NCI-H82 treated with DMSO at 0.1 percent for 48 hours (cell line): ENCODE measurements around the gene KSR2.
"Not testable (repeated sequence)": the region's sequence is repeated elsewhere in the genome, so short reads cannot be mapped to it uniquely, and the experiment has no call there.

ENCODE experiments used
- DNase-seq: peaks from one replicate; lab custom pipeline; 2025; ENCODE audit not compliant: unreplicated experiment; lab: John Stamatoyannopoulos, UW

KSR2 gene

GRCh38 chr12:117968826-117969659 is at the start of gene KSR2:
Gene KSR2, minus strand, starts transcription at chr12:117968990. Its CDS starts 735 bp downstream, at chr12:117968255.
- DNase-seq, result no peak

- no peak for DNase-seq
Observed at GRCh38 chr12:118017926-118018325, 49.1 kb upstream of the KSR2 start.

- DNase-seq, result peak; percentile 89
Observed at GRCh38 chr12:118016424-118017264, 47.9 kb upstream of the KSR2 start, which contains the start of gene RFC5. Gene RFC5, plus strand, starts transcription at chr12:118016703. Its CDS starts 125 bp downstream, at chr12:118016828.

- no peak for DNase-seq
Observed at GRCh38 chr12:118015944-118016343, 47.2 kb upstream of the KSR2 start.

- no peak for DNase-seq
Observed at GRCh38 chr12:118015306-118015705, 46.5 kb upstream of the KSR2 start.

GRCh38 chr12:118013283-118013682 is 44.5 kb upstream of the KSR2 start:
- no peak for DNase-seq

- no peak for DNase-seq
Observed at GRCh38 chr12:118011961-118012360, 43.2 kb upstream of the KSR2 start.

GRCh38 chr12:118011377-118011776 is 42.6 kb upstream of the KSR2 start:
- DNase-seq, result no peak

- no peak for DNase-seq
Observed at GRCh38 chr12:118010903-118011302, 42.1 kb upstream of the KSR2 start.

- not testable (repeated sequence) for DNase-seq
Observed at GRCh38 chr12:117999806-118000205, 31.0 kb upstream of the KSR2 start.

- DNase-seq, result no peak
Observed at GRCh38 chr12:117998719-117999118, 29.9 kb upstream of the KSR2 start.

- no peak for DNase-seq
Observed at GRCh38 chr12:117994551-117995438, 26.0 kb upstream of the KSR2 start.

- no peak for DNase-seq
Observed at GRCh38 chr12:117986705-117987469, 18.1 kb upstream of the KSR2 start.

- no peak for DNase-seq
Observed at GRCh38 chr12:117985182-117985581, 16.4 kb upstream of the KSR2 start.

GRCh38 chr12:117981267-117981666 is 12.5 kb upstream of the KSR2 start:
- DNase-seq, result no peak

GRCh38 chr12:117980616-117981015 is 11.8 kb upstream of the KSR2 start:
- no peak for DNase-seq

GRCh38 chr12:117977373-117977772 is 8.6 kb upstream of the KSR2 start:
- DNase-seq, result no peak

GRCh38 chr12:117975006-117975405 is 6.2 kb upstream of the KSR2 start:
- DNase-seq, result no peak

GRCh38 chr12:117972301-117972700 is 3.5 kb upstream of the KSR2 start:
- no peak for DNase-seq

- no peak for DNase-seq
Observed at GRCh38 chr12:117970334-117970733, 1.5 kb upstream of the KSR2 start.
